ENCODE data around the gene WNK2. TPM values are rescaled to one million over a fixed set of nuclear protein-coding genes. Genes with fewer than 3 reads are reported as not detected.

The WNK2 gene
- polyA plus RNA-seq, 2 of the 4 experiments (the other 2 are of a cell fraction): 2.1 to 6.7 TPM

GRCh38 chr9:93159601-93160471 is 24.1 kb upstream of the WNK2 start:
- Histone ChIP-seq H3K27ac (peak overlapping the region in 1 of 2 experiments; percentile 66; a peak in 3 of 6 replicates), H3K9me3 (no peaks in the 10 kb centered on the region), H3K4me2 (peak overlapping the region; percentile 67), H3K4me3 (no peak overlapping the region), H3K4me1 (peaks cover 5% of the 10 kb centered on the region; the same call in 2 of the 3 replicates)
- DNase-seq (ENCODE audit: low read depth in 1 of 2, low spot score in 1 of 2): peak; percentile 81 to 84
- TF ChIP-seq CBX8 (IDR thresholded peaks at IDR 0.05): no peak
- peak; percentile 58 for TF ChIP-seq MAX (IDR thresholded peaks at IDR 0.05)
- no peak for TF ChIP-seq CBX2 (IDR thresholded peaks at IDR 0.05; ENCODE audit: borderline replicate concordance, low read depth)
- peak; percentile 89 for TF ChIP-seq SMC3 (IDR thresholded peaks at IDR 0.05)
- TF ChIP-seq HOXB5 (CRISPR knock-in tag; IDR thresholded peaks at IDR 0.05): 0 out of 2 replicates have a peak, but pooled peaks have one; percentile 17
- TF ChIP-seq CHD4 (IDR thresholded peaks at IDR 0.05; ENCODE audit: borderline replicate concordance): no peak
- TF ChIP-seq, protein P1, sequence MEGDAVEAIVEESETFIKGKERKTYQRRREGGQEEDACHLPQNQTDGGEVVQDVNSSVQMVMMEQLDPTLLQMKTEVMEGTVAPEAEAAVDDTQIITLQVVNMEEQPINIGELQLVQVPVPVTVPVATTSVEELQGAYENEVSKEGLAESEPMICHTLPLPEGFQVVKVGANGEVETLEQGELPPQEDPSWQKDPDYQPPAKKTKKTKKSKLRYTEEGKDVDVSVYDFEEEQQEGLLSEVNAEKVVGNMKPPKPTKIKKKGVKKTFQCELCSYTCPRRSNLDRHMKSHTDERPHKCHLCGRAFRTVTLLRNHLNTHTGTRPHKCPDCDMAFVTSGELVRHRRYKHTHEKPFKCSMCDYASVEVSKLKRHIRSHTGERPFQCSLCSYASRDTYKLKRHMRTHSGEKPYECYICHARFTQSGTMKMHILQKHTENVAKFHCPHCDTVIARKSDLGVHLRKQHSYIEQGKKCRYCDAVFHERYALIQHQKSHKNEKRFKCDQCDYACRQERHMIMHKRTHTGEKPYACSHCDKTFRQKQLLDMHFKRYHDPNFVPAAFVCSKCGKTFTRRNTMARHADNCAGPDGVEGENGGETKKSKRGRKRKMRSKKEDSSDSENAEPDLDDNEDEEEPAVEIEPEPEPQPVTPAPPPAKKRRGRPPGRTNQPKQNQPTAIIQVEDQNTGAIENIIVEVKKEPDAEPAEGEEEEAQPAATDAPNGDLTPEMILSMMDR (IDR thresholded peaks at IDR 0.05): peak; percentile 95
- no peak for TF ChIP-seq KDM1A (IDR thresholded peaks at IDR 0.05; ENCODE audit: low read depth)
- no peak for TF ChIP-seq NFE2L2 (conservative IDR thresholded peaks at IDR 0.05; ENCODE audit: low read length)
- TF ChIP-seq RAD21 (conservative IDR thresholded peaks at IDR 0.05 in 1 of 2, IDR thresholded peaks at IDR 0.05 in 1 of 2): peak; percentile 98
- peak; percentile 26; the same call in 1 of the 2 replicates for TF ChIP-seq USF2 (IDR thresholded peaks at IDR 0.05)
- POLR2A ChIA-PET: interaction anchor here (0.7 kb wide), 1 partner anchor 15 kb away, joined by 3 read pairs; no protein-coding TSS in a partner anchor
- CTCF ChIA-PET: interaction anchor here (0.6 to 10.5 kb wide), 23 partner anchors 9 to 406 kb away, joined by 3 to 158 read pairs (median 3); no protein-coding TSS in a partner anchor
- no peak for FAIRE-seq
- peak; percentile 97 to 100 for ATAC-seq
- WGBS (ENCODE audit: missing lambda C conversion rate): 17% methylated on average over 13 of the region's 19 CpGs

DNA sequence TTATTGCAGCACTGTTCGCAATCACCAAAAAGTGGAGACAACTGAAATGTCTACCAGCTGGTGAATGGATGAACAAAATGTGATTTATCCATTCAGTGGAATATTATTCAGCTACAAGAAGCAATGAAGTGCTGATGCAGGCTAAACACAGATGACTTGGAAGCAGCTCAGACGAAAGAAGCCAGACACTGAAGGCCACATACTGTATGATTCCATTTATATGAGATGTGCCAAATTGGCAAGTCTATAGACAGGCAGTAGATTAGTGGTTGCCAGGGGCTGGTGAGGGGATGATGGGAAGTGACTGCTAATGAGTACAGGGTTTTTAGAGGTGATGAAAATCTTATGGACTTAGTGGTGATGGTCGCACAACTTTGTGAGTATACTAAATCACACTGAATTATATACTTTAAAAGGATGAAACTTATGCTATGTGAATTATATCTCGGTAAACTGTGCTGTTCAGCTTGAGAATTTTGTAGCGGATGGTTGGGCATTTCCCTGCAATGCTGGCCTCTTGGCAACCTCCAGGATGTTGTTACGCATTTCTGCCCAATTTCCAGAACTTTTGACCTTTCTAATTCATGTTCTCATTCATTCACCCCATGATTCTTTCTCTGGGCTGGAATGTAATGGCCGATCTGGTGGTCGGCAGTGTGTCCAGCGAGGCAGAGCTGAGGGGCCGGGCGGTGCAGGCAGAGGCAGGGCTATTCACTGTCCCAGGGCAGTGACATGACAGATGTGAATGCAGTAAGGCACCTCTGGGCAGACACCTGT is 22.0 kb upstream of the WNK2 start:
- no peak for FAIRE-seq
- no peaks in the 10 kb centered on the region for H3K9me3 ChIP-seq
- no peak overlapping the region for H3K4me3 ChIP-seq
- H3K27ac ChIP-seq: no peak overlapping the region
- ChIA-PET POLR2A (no interaction called here), CTCF (interaction anchor here (0.6 to 10.5 kb wide), 14 partner anchors 19 to 795 kb away, joined by 3 to 158 read pairs (median 3); no protein-coding TSS in a partner anchor)
- 76% methylated on average over 11 of the region's 11 CpGs for WGBS (ENCODE audit: missing lambda C conversion rate)
- no peak overlapping the region for H3K4me2 ChIP-seq
- no peak for TF ChIP-seq TFCP2L1 (CRISPR knock-in tag; IDR thresholded peaks at IDR 0.05)
- no peak for TF ChIP-seq HOXA7 (CRISPR knock-in tag; IDR thresholded peaks at IDR 0.05)
- TF ChIP-seq HES2 (IDR thresholded peaks at IDR 0.05): no peak
- no peak for ATAC-seq
- H3K4me1 ChIP-seq: peaks cover 5% of the 10 kb centered on the region; the same call in 2 of the 3 replicates
- no peak for DNase-seq (ENCODE audit: low read depth in 1 of 2, low spot score in 1 of 2)

DNA sequence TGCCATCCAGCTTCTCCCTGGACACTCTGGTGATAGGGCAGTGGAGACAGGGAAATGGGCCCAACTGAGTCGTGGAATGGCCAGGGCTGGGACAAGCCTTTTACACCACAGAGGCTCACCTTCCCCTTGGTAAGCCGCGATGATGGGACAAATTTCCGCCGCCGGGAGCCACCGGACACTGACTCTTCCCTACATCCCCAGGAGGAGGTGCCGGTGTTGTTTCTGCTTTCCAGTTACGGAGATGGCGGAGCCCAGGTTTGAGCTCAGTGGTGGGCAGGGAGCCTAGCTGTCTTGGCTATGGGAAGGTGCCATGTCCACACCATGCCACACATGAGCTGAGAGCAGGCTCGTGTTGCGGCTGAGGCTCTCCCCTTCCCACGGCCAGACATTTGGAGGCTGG is 19.9 kb upstream of the WNK2 start:
- 88% methylated on average over 11 of the region's 13 CpGs for WGBS (ENCODE audit: missing lambda C conversion rate)
- H3K4me1 ChIP-seq: peaks cover 5% of the 10 kb centered on the region; the same call in 2 of the 3 replicates
- no peak overlapping the region for H3K4me2 ChIP-seq
- H3K4me3 ChIP-seq: no peak overlapping the region
- no peaks in the 10 kb centered on the region for H3K9me3 ChIP-seq
- ChIA-PET POLR2A (no interaction called here), CTCF (interaction anchor here (1.3 to 10.5 kb wide), 3 partner anchors 10 to 140 kb away, joined by 3 to 158 read pairs (median 22); no protein-coding TSS in a partner anchor)
- no peak for FAIRE-seq
- ATAC-seq: no peak
- no peak overlapping the region for H3K27ac ChIP-seq
- DNase-seq (ENCODE audit: low read depth in 1 of 2, low spot score in 1 of 2): no peak
- no peak for TF ChIP-seq TFCP2L1 (CRISPR knock-in tag; IDR thresholded peaks at IDR 0.05)
- no peak for TF ChIP-seq PHF8 (IDR thresholded peaks at IDR 0.05; ENCODE audit: borderline replicate concordance, low read depth)
- no peak for TF ChIP-seq MAX (IDR thresholded peaks at IDR 0.05)
- TF ChIP-seq JUN (IDR thresholded peaks at IDR 0.05): no peak
- no peak for TF ChIP-seq KDM5A (IDR thresholded peaks at IDR 0.05)
- no peak for TF ChIP-seq CHD4 (IDR thresholded peaks at IDR 0.05; ENCODE audit: borderline replicate concordance)
- TF ChIP-seq EP300 (IDR thresholded peaks at IDR 0.05): no peak
- TF ChIP-seq, protein P1 (IDR thresholded peaks at IDR 0.05): no peak
- TF ChIP-seq PBX3 (IDR thresholded peaks at IDR 0.05): no peak
- no peak for TF ChIP-seq KDM1A (IDR thresholded peaks at IDR 0.05; ENCODE audit: low read depth)
- TF ChIP-seq NFE2L2 (conservative IDR thresholded peaks at IDR 0.05; ENCODE audit: low read length): no peak
- TF ChIP-seq RNF2 (IDR thresholded peaks at IDR 0.05; ENCODE audit: borderline replicate concordance, low read depth): no peak
- TF ChIP-seq MAZ (IDR thresholded peaks at IDR 0.05; ENCODE audit: borderline replicate concordance, low read depth, low read length): no peak
- no peak for TF ChIP-seq NR3C1 (IDR thresholded peaks at IDR 0.05)
